NCI-H1694 (cell line): ENCODE data around the gene SCML2.
"Not testable (repeated sequence)": the region's sequence is repeated elsewhere in the genome, so short reads cannot be mapped to it uniquely, and the experiment has no call there.

Experiments used
- DNase-seq: peaks from one replicate; lab custom pipeline; 2025; lab: John Stamatoyannopoulos, UW

SCML2 gene

DNA sequence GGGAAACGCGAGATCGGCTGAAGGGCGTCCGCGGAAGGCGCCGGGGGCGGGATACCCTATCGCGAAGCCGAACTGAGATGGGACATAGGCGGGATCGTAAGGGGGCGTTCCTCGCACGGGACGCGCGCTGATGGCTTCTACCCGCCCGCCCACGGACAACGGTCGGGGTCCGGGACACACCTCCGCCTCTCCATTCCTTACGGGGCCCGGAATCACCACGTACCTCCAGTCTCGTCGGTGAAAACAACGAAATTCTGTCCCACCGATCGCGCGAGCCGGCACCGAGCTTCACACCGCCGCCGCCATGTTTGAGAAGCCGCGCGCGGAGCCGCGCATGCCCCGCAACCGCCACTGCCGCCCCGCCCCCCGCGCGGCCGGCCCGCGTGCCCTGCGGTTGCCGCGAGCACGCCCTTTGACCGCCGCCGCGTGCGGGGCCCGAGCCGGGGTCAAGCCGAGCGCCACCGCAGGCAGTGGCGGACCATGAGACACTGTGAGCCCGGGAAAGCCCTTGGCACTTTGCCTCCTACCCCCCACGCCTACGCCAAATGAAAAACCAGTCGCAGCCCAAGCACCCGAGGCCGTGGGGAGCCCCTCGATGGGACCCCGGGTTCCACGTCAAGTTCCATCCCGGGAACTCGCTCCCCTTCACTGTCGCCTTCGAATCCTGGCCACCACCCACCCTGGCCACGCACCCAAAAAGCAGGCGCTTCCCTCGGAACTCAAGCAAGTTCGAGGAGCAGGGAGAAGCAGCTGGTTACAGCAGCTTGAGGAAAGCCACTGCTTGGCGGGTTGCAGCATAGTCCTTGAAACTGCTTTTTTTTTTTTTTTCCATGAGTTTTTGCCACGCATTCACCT lies at the start of gene SCML2:
TSS of gene SCML2 (minus strand) at position 320 of the 855 bp plus-strand sequence. CDS start 20,617 bp downstream, outside the sequence.
- DNase-seq = no peak

- DNase-seq = no peak
Measured at GRCh38 chrX:18401848-18402213, 47.3 kb upstream of the SCML2 start.

GRCh38 chrX:18394477-18394876 lies 40.0 kb upstream of the SCML2 start:
- no peak for DNase-seq

GRCh38 chrX:18390941-18391538 lies 36.6 kb upstream of the SCML2 start:
- DNase-seq = peak; percentile 35

DNA sequence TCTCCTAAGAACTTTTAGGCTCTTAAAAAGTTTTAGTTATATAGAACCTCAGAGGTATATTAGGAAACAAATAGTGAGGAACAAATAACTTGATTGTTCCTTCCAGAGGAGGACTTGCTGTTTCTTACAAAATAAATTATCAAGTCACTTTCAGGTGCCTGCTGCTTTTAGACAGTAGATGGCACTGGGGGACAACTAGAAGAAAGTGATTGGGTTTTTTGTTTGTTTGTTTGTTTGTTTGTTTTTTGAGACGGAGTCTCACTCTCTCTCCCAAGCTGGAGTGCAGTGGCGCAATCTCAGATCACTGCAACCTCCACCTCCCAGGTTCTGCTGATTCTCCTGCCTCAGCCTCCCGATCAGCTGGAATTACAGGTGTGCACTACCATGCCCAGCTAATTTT lies 35.5 kb upstream of the SCML2 start:
- DNase-seq = no peak

DNA sequence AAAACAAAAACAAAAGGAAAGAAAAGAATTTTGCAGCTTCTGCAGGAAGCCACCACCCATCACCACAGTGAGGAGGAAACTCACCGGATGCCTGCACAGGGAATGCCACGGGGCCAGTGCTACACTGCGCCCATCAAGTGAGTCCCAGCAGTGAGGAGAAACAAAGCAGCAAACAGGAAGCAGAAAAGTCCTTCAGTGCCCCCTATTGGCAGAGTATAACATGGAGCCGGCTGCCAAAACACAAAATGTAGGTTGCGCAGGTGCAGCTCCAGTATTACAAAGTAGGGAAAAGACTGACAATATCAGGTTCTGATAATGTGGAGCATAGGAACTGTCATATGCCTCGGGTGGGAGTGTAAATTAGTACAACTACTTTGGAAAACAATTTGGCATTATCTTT lies 23.3 kb upstream of the SCML2 start:
- DNase-seq = peak; percentile 7

DNA sequence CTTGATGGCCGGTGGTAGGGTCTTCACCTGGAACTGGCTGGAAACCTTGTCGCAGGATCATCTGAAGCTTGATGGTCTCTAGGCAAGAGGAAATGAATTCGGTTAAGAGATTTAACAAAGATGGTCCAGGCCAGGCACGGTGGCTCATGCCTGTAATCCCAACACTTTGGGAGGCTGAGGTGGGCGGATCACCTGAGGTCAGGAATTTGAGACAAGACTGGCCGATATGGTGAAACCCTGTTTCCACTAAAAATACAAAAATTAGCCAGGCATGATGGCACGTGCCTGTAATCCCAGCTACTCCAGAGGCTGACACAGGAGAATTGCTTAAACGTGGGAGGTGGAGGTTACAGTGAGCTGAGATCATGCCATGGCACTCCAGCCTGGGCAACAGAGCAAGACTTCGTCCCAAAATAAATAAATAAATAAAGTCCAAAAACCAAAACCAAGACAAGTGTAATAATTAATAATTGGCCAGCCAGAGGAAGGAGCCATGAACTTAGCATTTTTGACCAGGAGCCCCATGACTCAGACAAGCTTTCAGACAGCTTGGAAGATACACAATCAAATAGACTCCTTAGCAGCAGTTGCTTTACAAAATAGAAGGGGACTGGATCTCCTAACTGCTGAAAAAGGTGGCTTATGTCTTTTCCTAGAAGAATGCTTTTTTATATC lies 20.8 kb upstream of the SCML2 start:
- not testable (repeated sequence) for DNase-seq

- DNase-seq = not testable (repeated sequence)
Measured at GRCh38 chrX:18369096-18369495, 14.6 kb upstream of the SCML2 start.

DNA sequence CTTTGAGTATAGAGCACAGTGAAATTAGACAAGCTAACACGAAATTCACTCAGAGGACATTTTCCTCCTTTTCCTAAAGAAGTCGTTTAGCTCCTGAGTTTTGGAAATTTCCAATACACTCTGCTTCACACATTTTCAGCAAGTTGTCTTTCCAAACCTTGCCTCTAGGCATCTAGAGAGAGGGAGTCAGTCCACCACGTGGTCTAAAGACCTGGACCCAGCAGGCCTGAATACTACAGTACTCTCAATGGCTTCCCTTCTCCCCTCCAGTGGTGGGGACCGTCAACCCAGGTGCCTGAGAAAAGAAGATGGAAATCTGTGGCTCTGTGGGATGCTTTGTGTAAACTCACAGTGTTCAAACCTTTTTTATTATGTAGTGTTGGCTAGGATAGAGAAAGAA lies 13.9 kb upstream of the SCML2 start:
- no peak for DNase-seq

GRCh38 chrX:18360867-18361266 lies 6.4 kb upstream of the SCML2 start:
- DNase-seq = no peak

GRCh38 chrX:18353931-18354368 lies 538 bp downstream of the SCML2 start:
- no peak for DNase-seq

DNA sequence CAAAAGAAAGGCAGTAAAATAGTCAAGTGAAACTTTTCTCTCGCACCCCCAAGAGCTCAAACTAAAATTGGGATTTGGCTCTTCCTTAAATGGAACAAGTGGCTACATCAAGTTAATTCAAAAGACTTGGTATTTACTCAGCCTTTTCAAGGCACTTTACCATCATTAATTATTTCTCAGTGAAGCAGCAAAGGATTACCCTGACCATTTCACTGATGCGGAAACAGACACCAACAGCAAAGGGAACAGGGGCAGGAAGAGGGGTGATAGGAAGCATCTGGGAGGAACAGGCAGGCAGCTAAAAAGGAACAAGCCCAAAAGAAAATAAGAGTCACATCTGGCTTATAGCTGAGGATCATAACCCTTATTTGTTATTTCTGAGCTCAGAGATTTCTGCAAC lies 2.7 kb downstream of the SCML2 start:
- DNase-seq = no peak

DNA sequence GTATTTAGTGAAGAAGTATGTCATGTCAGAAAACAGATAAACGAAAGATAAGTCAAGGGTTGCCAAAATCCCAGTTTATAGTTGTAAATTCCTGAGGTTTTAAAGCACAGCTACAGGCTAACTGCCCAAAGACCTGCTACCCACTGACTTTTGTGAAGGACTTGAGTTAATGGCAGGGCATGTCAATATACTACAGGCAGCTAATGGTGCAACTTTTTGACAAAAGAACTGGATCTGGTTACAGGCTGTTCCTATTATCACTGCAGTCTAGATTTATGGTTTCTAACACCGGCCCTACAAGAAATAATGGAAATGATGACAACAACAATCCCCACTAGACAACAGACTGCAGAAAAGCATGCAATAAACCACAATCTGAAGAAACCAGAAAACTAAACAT lies 6.4 kb downstream of the SCML2 start:
- no peak for DNase-seq

DNA sequence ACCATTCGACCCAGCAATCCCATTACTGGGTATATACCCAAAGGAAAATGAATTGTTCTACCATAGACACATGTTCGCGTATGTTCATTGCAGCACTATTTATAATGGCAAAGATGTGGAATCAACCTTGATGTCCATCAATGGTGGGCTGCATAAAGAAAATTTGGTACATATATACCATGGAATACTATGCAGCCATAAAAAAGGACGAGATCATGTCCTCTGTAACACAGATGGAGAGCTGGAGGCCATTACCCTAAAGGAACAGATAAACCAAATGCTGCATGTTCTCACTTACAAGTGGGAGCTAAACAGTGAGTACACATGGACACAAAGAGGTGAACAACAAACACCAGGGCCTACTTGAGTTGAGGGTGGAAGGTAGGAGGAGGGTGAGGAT lies 45.1 kb downstream of the SCML2 start:
- no peak for DNase-seq

GRCh38 chrX:18297251-18297650 lies 57.2 kb downstream of the SCML2 start:
- DNase-seq = no peak

- no peak for DNase-seq
Measured at GRCh38 chrX:18294893-18295292, 59.6 kb downstream of the SCML2 start.

GRCh38 chrX:18291006-18291545 lies 63.4 kb downstream of the SCML2 start:
- no peak for DNase-seq

GRCh38 chrX:18290200-18290599 lies 64.3 kb downstream of the SCML2 start:
- DNase-seq = no peak

DNA sequence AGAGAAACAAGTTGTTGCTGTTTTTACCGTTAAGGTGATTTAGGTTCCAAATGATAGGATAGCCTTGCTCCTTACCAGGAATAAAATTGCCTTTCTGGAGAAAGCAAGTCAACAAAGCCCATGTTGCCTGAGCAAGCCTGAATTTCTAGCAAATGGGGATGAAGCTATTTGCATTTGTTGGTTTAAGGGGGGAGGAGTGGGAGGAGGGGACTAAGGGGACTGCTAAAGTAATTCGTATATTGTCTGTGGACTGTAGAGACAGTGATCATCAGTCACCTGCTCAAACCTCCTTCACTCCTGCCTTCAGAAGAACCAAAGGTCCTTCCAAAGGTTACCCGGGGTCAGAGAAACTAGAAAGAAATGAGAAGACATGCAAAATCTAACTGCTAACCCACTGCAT lies 65.8 kb downstream of the SCML2 start:
- no peak for DNase-seq

- DNase-seq = no peak
Measured at GRCh38 chrX:18286322-18286831, 68.1 kb downstream of the SCML2 start.

DNA sequence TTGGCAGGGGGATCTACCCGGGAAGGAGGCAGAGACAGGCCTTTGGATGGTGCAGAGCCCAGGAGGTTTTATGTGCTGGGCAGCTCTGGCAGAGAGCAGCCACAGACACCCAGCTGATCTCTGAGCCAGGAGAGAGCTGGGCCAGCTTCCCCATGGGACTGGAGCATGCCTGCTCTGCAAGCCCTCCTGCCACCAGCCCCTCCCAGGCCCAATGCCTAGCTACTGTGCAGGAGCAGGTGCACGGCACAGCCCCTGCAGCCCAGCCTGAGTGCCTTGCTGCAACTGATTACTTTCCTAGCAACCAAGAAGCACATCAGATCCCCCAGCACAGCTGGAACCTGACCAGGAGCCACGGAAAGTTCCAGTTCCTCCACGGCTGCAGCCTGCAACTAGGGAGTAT lies 76.0 kb downstream of the SCML2 start:
- DNase-seq = no peak

DNA sequence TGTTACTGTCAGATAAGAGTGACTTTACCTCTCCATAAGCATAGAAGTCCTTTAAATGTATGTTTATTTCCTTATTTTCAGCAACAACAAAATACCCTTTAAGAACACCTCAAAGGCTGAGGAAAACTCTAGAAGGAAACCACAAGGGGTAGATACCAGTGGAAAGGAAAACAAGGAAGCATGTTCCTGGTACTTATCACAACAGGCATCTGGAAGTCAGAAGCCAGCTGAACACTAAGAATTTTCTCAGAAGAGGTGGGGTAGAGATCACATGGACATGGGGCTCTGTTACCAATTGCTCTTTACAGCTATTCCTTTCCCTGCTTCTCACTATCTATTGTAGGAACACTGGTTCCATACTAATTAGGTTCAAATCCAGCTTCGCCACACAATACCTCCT lies 82.3 kb downstream of the SCML2 start:
- no peak for DNase-seq

DNA sequence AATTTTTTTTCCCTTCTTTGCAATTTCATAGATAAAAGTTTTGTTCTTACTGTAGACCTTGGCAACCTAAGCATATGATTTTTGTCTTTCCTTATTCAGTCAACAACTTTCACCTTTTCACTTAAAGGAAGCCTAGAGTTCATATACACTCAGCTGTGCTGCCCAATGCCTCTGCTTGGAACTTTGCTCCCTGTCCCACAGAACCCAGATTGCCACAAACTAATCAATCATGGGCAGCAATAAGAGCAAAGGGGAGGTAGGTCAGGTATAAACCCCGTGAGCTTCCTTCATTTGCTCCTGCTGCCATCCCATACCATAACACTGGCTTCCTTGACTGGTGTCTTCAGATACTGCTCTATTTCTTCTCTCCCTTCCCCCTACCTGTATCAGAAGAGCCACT lies 82.8 kb downstream of the SCML2 start:
- no peak for DNase-seq
